ENCODE measurements around the gene CAPS2.

- TF ChIP-seq POLR2AphosphoS5 (IDR thresholded peaks at IDR 0.05), result no peak
- TF ChIP-seq CTCF (IDR thresholded peaks at IDR 0.05), result no peak
- TF ChIP-seq POLR2A (IDR thresholded peaks at IDR 0.05), result no peak
- no peak for TF ChIP-seq EP300 (IDR thresholded peaks at IDR 0.05)
Measured at GRCh38 chr12:75288860-75289259, 41.3 kb downstream of the CAPS2 start.

All from sigmoid colon (tissue), 4 donors.